HG02943 (cell line): Measurements from ENCODE around the gene GJD4.

Experiments used
- ATAC-seq: cut with Tn5 transposase; IDR thresholded peaks from one replicate; pipeline ENCODE4 v1.9.1; 2021; ENCODE audit warnings: mild to moderate bottlenecking, low read depth, moderate library complexity; ENCODE audit not compliant: unreplicated experiment

GJD4 gene

GRCh38 chr10:35577926-35578617 lies 27.1 kb upstream of the GJD4 start:
- no peak for ATAC-seq

DNA sequence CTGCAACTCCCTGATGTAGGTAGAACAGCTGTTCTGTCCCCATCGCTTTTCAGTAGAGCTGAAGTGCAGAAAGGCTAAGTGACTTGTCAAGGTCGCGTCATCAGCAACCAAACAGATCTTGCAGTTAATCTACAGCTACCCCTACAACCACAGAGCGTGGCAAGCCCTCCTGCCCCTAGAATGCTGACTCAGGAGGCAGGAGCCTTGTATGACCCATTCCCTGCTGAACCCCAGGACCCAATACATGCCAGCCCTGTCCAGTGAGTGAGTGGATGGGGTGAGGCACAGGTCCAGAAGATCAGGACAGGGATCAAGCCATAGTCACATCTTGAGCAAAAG lies 26.6 kb upstream of the GJD4 start:
- no peak for ATAC-seq

- no peak for ATAC-seq
These were observed 26.0 kb upstream of the GJD4 start for GRCh38 chr10:35579116-35579515.

DNA sequence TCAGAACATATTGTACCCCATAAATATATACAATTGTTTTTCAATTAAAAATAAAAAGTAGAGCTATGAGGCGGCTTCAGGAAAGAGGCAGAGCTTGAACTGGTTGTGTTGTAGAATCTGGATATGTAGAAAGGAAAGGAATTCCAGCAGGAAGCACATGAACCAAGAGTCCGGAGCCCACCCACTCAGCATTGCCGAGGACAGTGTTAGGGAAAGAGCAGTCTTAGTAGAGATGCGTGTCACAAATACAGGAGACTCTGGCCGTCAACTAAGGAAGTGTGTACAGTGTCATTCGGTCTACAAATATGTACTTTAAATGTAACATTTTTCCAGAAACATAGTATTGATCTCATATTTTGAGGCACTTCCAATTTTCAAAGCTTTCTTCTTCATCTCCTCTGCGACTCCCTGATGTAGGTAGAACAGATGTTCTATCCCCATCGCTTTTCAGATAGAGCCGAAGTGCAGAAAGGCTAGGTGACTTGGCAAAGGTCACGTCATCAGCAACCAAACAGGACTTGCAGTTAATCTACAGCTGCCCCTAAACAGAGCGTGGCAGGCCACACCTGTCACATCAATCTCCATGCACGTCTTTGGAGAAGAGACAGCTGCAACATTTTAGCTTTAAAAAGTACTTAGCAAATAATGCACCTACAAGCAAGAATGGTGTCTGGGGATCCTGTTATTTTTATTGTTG lies 25.3 kb upstream of the GJD4 start:
- ATAC-seq = no peak

DNA sequence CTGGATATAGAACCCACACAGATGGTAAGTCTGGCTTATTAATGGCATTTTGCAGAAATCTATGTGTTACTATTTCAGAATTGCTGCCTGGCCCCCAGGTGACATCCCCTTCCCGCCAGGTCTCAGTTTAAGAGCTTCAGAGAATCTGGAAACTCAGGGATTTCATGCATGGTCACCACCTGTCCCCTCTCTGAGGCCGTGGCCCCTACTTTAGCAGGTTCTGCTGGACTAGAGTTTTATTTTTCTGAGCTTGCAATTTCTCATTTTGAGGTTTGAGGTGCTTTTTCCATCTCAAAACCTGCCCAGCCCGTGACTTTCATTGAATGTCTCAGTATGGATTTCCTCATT lies 24.7 kb upstream of the GJD4 start:
- ATAC-seq = no peak

GRCh38 chr10:35581655-35582054 lies 23.5 kb upstream of the GJD4 start:
- ATAC-seq = no peak

DNA sequence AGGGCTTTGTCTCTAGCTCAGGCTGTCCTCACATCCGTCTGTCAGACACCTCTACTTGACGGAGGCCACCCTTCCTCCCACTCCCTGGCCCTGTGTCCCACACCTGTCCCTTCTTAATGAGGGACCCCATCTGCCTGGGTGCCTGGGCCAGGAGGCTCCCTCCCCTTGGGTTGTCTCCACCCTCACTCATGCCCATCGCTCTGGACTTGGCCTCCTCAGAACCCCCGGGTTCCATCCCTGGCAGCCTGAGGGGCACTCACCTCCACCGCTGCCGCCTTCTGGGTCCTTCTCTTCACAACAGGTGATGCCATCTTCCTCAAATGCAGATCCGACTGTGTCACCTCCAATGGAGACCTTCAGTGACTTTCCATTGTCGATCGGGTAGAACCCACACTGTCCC lies 20.2 kb upstream of the GJD4 start:
- no peak for ATAC-seq

- ATAC-seq = no peak
These were observed 19.8 kb upstream of the GJD4 start for GRCh38 chr10:35585356-35585755.

- ATAC-seq = no peak
These were observed 19.1 kb upstream of the GJD4 start for GRCh38 chr10:35585903-35586535.

DNA sequence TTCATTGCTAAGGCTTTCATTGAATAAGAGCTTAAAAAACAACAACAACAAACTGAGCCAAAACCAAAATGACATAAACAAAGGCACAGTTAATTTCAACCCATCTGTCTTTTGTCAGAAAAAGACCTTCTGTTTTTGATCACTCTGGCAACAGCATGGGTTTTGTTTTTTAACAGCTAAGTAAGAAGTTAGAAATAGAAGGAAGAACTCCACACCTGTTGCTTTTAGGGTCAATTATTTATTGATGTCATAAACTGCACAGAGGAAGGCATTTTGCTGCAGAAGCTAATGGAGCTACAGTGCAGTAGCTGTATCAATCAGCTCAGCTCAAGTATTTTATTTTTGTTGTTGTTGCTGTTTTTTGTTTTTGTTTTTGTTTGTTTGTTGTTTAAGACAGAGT lies 16.3 kb upstream of the GJD4 start:
- ATAC-seq = no peak

GRCh38 chr10:35592441-35592840 lies 12.7 kb upstream of the GJD4 start:
- no peak for ATAC-seq

DNA sequence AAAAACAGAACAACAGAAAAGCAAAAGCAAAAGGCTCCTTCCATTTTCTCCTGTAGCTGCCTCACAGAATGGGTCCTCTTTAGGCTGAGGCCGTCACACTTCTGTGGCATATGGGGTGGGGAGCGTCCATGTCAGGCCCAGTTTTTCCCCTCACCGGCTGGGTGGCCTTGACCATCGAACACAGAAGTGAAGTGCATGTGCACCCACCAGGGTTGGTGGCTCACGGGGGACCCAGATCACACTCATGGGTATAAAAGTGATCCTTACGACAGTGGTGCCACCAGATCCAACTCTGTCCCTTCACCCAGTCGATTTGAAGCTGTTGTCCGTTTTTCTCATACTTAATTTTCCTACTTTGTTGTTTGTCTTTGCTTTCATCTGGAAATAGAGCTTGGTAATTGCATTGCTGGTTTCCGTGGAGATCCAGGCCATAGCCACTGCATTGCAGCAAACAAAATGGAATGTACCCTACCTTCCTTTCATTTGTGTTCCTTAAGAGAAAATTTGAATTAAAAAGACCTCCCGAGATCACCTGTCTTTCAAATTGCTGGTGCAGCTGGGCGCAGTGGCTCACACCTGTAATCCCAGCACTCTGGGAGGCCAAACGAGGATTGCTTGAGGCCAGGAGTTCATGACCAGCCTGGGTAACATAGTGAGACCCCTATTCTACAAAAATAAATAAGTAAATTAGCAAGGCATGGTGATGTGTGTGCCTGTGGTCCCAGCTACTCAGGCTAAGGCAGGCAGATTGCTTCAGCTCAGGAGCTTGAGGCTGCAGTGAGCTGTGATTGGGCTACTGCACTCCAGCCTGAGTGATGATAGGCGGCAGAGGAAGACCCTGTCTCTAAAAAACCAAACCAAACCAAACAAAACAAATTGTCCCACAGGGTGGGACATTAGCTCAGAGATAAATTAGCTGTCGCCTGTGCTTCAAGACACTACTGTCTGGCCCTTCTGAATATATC lies 10.7 kb upstream of the GJD4 start:
- ATAC-seq = no peak

GRCh38 chr10:35595106-35595505 lies 10.0 kb upstream of the GJD4 start:
- ATAC-seq = no peak

DNA sequence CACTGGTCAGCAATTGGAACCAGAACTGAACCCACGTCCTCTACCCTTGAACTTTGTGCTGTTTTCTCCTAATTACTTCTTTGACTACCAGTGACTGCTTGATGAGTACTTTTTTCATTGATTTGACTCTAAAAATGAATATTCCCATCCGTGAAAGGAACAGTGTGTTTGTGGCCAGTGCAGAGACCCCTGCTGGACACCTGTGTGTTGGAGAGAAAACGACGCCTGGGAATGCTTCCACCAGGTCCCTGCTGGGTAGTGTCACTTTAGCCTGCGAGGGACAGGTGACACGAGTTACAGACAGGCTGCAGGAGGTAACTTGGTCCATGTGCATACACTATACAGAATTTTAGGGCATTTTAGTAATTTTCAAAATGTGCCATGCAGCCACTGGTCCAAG lies 6.8 kb upstream of the GJD4 start:
- ATAC-seq = no peak

GRCh38 chr10:35600193-35600592 lies 4.9 kb upstream of the GJD4 start:
- ATAC-seq = no peak

DNA sequence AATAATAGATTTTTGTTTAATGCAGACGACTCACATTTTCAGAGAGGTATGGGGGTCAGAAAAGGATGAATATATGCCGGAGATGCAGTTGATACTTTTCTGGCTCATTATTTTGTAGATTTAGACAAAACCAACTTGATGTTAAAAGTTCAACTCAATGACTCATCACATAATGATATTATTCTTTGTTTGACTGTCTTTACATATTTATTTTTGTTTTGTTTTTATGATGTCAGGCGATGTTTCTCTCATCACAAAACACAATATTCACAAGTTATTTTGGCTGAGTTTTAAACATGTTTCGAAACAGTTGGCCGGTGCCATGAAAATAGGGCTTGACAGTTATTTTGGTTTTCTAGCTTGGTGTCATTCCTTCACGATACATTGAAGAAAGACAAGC lies 1.3 kb downstream of the GJD4 start:
- ATAC-seq = no peak

DNA sequence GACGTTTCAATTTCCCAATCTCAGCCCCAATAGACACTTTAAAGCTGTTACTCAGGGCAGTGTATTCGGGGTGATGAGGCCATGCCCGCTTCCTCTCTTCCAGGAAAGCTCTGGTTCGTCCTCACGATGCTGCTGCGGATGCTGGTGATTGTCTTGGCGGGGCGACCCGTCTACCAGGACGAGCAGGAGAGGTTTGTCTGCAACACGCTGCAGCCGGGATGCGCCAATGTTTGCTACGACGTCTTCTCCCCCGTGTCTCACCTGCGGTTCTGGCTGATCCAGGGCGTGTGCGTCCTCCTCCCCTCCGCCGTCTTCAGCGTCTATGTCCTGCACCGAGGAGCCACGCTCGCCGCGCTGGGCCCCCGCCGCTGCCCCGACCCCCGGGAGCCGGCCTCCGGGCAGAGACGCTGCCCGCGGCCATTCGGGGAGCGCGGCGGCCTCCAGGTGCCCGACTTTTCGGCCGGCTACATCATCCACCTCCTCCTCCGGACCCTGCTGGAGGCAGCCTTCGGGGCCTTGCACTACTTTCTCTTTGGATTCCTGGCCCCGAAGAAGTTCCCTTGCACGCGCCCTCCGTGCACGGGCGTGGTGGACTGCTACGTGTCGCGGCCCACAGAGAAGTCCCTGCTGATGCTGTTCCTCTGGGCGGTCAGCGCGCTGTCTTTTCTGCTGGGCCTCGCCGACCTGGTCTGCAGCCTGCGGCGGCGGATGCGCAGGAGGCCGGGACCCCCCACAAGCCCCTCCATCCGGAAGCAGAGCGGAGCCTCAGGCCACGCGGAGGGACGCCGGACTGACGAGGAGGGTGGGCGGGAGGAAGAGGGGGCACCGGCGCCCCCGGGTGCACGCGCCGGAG lies 2.6 kb downstream of the GJD4 start:
- ATAC-seq = no peak

GRCh38 chr10:35608328-35608672 lies 3.2 kb downstream of the GJD4 start:
- ATAC-seq = no peak

DNA sequence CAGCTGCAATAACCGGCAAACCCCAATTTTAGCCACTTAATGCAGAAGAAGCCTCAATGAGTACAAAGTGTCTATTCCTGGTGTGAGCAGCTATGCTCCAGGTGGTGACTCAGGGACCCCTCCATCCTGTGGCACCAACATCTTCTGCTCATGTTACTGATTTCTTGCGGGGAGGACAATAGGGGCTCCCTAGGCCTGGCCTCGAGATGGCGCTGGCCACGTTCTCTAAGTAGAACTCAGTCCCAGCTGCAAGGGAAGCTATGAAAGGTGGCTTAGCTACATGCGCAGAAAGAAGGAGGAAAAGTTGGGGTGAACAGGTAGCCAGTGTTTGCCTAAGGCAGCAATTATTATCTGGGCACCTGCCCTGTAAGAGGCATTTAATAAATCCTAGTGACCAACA lies 6.6 kb downstream of the GJD4 start:
- ATAC-seq = no peak

- ATAC-seq = no peak
These were observed 7.4 kb downstream of the GJD4 start for GRCh38 chr10:35612385-35613106.
